ENCODE results near the gene CLMN. TPM values are rescaled to one million over a fixed set of nuclear protein-coding genes. Genes with fewer than 3 reads are reported as not detected.

The CLMN gene
- total RNA-seq, 1 donor from 2014 or later: 3.9 TPM

GRCh38 chr14:95258156-95258555 is 61.6 kb downstream of the CLMN start:
- FAIRE-seq (no peak), DNase-seq (ENCODE audit: low read depth) (no peak)
- TF ChIP-seq, protein P1, sequence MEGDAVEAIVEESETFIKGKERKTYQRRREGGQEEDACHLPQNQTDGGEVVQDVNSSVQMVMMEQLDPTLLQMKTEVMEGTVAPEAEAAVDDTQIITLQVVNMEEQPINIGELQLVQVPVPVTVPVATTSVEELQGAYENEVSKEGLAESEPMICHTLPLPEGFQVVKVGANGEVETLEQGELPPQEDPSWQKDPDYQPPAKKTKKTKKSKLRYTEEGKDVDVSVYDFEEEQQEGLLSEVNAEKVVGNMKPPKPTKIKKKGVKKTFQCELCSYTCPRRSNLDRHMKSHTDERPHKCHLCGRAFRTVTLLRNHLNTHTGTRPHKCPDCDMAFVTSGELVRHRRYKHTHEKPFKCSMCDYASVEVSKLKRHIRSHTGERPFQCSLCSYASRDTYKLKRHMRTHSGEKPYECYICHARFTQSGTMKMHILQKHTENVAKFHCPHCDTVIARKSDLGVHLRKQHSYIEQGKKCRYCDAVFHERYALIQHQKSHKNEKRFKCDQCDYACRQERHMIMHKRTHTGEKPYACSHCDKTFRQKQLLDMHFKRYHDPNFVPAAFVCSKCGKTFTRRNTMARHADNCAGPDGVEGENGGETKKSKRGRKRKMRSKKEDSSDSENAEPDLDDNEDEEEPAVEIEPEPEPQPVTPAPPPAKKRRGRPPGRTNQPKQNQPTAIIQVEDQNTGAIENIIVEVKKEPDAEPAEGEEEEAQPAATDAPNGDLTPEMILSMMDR (IDR thresholded peaks at IDR 0.05; ENCODE audit: insufficient read depth, low read length, severe bottlenecking): no peak
- Histone ChIP-seq H3K4me3 (ENCODE audit: low read depth, low read length) (no peak overlapping the region), H3K36me3 (ENCODE audit: control insufficient read depth, insufficient read depth, low read length) (no peaks in the 10 kb centered on the region), H3K27me3 (ENCODE audit: control insufficient read depth, insufficient read depth, low read length) (no peaks in the 10 kb centered on the region)

DNA sequence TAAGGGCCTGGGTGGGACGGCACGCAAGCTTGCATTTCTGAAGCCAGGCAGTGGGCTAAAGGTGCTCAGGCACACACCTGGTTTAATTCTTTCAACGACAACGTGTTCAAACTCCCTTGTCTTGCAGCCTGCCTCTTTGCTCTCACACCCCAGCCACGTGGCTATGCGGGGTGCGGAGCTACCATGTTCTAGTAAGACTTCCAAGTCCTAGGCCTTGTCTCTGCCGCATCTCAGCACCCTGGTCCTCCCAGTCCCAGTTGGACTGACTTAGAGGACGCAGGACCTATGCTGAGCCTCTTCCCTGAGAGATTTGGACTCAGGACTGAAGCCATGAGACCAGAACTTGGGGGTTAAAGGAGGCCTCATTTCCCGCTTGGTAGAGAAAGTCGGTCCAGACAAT is 62.2 kb downstream of the CLMN start:
- FAIRE-seq: no peak
- H3K4me3 ChIP-seq (ENCODE audit: low read depth, low read length): no peak overlapping the region
- TF ChIP-seq, protein P1 (IDR thresholded peaks at IDR 0.05; ENCODE audit: insufficient read depth, low read length, severe bottlenecking): no peak
- H3K27me3 ChIP-seq (ENCODE audit: control insufficient read depth, insufficient read depth, low read length): no peaks in the 10 kb centered on the region
- no peak for DNase-seq (ENCODE audit: low read depth)
- no peaks in the 10 kb centered on the region for H3K36me3 ChIP-seq (ENCODE audit: control insufficient read depth, insufficient read depth, low read length)

GRCh38 chr14:95256776-95257060 is 63.0 kb downstream of the CLMN start:
- TF ChIP-seq, protein P1 (IDR thresholded peaks at IDR 0.05; ENCODE audit: insufficient read depth, low read length, severe bottlenecking): no peak
- FAIRE-seq: no peak
- no peak for DNase-seq (ENCODE audit: low read depth)
- Histone ChIP-seq H3K4me3 (ENCODE audit: low read depth, low read length) (no peak overlapping the region), H3K27me3 (ENCODE audit: control insufficient read depth, insufficient read depth, low read length) (no peaks in the 10 kb centered on the region), H3K36me3 (ENCODE audit: control insufficient read depth, insufficient read depth, low read length) (no peaks in the 10 kb centered on the region)

GRCh38 chr14:95256002-95256775 is 63.5 kb downstream of the CLMN start:
- H3K36me3 ChIP-seq (ENCODE audit: control insufficient read depth, insufficient read depth, low read length): no peaks in the 10 kb centered on the region
- FAIRE-seq: no peak
- peak; percentile 43 for DNase-seq (ENCODE audit: low read depth)
- no peak overlapping the region for H3K4me3 ChIP-seq (ENCODE audit: low read depth, low read length)
- H3K27me3 ChIP-seq (ENCODE audit: control insufficient read depth, insufficient read depth, low read length): no peaks in the 10 kb centered on the region
- TF ChIP-seq, protein P1 (IDR thresholded peaks at IDR 0.05; ENCODE audit: insufficient read depth, low read length, severe bottlenecking): no peak

DNA sequence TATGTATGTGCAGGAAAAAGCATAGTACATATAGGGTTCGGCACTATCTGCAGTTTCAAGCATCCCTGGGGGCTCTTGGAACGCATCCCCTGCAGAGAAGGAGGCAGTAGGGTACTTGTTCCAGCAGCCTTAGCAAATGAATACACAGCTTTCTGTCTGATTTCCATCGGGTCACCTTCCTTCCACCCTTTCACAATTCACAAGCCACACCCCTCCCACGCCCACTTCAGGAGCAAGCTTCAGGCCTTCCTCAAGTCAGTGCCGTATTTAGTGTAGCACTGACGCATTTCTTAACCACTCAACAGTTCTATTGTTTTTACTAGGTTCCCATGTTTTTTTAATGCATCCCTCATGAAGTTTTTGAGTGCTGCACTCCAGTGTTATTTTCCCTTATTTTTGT is 64.2 kb downstream of the CLMN start:
- Histone ChIP-seq H3K4me3 (ENCODE audit: low read depth, low read length) (no peak overlapping the region), H3K27me3 (ENCODE audit: control insufficient read depth, insufficient read depth, low read length) (no peaks in the 10 kb centered on the region), H3K36me3 (ENCODE audit: control insufficient read depth, insufficient read depth, low read length) (no peaks in the 10 kb centered on the region)
- TF ChIP-seq, protein P1 (IDR thresholded peaks at IDR 0.05; ENCODE audit: insufficient read depth, low read length, severe bottlenecking): no peak
- DNase-seq (ENCODE audit: low read depth): peak; percentile 83
- FAIRE-seq: peak; percentile 28

DNA sequence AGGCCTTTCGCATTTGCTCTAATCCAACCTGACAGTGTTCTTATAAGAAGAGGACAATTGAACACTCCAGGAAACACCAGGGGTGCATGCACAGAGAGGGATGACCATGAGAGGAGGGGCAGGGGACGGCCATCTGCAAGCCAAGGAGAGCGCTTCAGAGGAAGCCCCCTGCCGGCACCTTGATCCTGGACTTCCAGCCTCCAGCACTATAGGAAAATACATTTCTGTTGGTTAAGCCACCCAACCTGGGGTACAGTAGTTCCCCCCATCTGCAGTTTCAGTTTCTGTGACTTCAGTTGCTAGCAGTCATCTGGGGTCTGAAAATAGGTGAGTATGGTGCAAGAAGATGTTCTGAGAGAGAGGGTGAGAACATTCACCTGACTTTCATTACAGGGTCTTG is 64.7 kb downstream of the CLMN start:
- DNase-seq (ENCODE audit: low read depth): no peak
- TF ChIP-seq, protein P1 (IDR thresholded peaks at IDR 0.05; ENCODE audit: insufficient read depth, low read length, severe bottlenecking): no peak
- FAIRE-seq: no peak
- Histone ChIP-seq H3K4me3 (ENCODE audit: low read depth, low read length) (no peak overlapping the region), H3K36me3 (ENCODE audit: control insufficient read depth, insufficient read depth, low read length) (no peaks in the 10 kb centered on the region), H3K27me3 (ENCODE audit: control insufficient read depth, insufficient read depth, low read length) (no peaks in the 10 kb centered on the region)
